NCI-H2196 (cell line): Measurements from ENCODE around the gene HERC3.
"Not testable (repeated sequence)": the region's sequence is repeated elsewhere in the genome, so short reads cannot be mapped to it uniquely, and the experiment has no call there.

Experiments used
- DNase-seq: peaks from one replicate; lab custom pipeline; 2025; ENCODE audit not compliant: unreplicated experiment; lab: John Stamatoyannopoulos, UW

Gene HERC3

GRCh38 chr4:88606832-88607231 is 14.6 kb downstream of the HERC3 start:
- no peak for DNase-seq

GRCh38 chr4:88609387-88609786 is 17.1 kb downstream of the HERC3 start:
- DNase-seq: no peak

GRCh38 chr4:88609794-88610193 is 17.5 kb downstream of the HERC3 start:
- DNase-seq: not testable (repeated sequence)

- DNase-seq: no peak
These were observed 18.5 kb downstream of the HERC3 start for GRCh38 chr4:88610771-88611170.

GRCh38 chr4:88613417-88613875 is 21.2 kb downstream of the HERC3 start:
- DNase-seq: no peak

DNA sequence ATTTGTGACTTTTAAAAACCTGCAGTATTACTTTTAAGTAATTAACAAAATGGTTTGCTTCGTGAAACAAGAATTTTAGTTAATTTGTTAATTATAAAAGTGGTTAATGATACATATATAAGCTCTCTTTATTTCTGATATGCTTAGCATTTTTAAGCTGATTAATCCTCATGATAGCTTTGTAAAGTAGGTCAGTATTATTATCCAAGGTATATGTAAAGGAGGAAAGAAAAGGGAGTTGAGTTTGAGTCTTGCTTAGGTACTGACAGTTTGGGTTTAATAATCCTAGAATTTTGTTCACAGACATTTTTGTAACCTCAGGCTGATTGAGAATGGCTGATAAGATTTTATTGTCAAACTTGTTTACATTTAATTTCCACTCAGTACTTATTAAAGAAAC is 21.8 kb downstream of the HERC3 start:
- no peak for DNase-seq

GRCh38 chr4:88616275-88617150 is 24.2 kb downstream of the HERC3 start:
- no peak for DNase-seq

DNA sequence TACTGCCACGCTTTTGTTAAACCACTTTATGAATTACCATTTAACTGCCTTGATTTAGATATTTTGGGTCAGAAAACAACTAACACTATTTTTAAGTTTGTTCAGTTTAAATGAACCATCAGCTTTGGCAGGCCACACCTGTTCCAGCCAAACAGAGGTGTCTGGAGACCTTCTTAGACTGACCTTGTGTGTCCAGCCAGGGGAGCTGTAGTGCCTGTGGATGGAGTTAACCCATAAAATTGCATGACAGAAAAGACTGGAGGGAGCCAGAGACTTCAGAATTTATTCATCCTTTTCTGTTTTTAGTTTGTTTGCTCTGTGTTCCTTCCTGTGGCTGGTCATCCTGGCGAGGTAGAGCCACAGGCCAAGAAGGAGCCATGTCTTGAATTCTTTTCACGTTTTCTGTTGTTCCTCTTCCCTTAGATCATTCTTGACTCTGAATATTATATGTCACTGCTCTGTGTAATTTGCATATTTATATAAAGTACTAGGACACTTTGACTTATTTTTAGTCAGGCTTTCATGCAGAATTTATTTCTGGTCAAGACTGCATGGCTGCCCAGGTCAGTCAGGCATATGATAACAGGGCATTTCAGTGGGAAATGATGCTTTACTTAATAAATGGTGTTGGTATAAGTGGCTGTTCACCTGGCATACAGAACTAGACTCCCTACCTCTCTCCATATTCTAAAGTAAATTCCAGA is 26.7 kb downstream of the HERC3 start:
- DNase-seq: no peak

GRCh38 chr4:88619971-88620370 is 27.7 kb downstream of the HERC3 start:
- DNase-seq: no peak

DNA sequence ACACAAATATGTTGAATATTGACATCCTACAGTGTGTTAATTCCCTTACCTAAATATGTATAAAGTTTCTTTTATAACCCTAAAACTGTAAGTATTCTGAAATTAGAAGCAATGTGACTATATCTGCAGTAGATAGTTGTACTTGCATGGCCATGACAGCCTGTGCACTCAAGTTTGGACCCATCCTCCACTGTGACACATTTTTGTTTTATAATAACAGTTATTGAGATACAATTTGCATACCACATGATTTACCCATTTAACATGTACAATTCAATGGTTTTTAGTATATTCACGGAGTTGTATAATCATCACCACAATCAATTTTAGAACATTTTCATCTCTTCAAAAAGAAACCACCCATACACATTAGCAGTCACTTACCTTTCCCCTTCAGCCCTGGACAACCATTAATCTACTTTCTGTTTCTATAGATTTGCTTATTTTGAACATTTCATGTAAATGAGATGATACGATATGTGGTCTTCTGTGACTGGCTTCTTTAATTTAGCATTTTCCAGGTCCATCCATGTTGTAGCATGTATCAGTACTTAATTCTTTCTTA is 29.6 kb downstream of the HERC3 start:
- no peak for DNase-seq

- no peak for DNase-seq
These were observed 30.8 kb downstream of the HERC3 start for GRCh38 chr4:88623097-88623496.

DNA sequence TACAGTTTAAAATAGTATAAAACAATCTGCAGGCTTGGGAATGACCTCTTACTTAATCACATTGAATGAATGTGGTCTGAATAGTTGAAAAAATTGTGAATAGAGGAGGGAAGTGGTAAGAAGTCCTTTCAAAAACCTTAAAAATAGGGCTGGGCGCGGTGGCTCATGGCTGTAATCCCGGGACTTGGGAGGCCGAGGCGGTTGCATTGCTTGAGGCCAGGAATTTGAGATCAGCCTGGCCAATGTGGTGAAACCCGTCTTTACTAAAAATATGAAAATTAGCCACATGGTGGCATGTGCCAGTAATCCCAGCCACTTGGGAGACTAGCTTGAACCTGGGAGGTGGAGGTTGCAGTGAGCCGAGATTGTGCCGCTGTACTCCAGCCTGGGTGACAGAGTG is 36.5 kb downstream of the HERC3 start:
- DNase-seq: no peak

DNA sequence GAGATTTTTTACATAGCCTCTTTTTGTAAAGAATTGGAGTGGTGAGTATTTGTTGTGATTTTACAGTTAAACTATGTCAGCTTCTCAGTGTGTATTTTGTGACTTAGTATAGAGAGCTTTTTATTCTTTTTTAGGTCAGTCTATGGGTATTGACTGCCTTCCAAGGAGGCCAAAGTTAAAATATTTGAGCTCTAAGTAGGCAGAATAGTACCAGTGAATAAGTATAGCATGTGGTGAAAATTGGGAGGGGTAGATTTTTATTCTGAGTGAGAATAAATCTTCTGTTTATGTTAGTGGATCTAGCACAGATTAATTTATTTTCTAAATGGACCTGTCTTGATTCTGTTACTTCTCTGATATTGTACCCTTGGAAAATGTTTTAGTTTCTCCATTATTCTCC is 37.5 kb downstream of the HERC3 start:
- no peak for DNase-seq

DNA sequence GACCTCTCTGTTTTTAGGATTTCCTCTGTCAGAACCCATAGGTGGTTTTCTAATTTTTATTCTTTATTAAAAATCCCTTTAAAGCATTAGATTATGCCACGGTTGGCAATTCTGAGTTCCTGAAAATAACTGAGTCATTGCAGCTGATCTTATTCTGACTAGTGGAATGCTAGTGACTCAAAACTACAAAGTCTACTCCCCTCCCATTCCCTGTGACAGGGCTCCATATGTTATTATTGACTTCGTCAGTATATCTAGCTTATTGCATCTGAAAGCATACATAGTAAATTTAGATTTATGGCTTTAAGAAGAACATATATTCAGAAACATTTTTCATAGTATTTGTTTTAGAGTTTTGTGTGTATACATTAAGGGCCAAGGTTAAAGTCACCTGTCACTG is 38.5 kb downstream of the HERC3 start:
- no peak for DNase-seq

- DNase-seq: no peak
These were observed 51.7 kb downstream of the HERC3 start for GRCh38 chr4:88643932-88644331.

DNA sequence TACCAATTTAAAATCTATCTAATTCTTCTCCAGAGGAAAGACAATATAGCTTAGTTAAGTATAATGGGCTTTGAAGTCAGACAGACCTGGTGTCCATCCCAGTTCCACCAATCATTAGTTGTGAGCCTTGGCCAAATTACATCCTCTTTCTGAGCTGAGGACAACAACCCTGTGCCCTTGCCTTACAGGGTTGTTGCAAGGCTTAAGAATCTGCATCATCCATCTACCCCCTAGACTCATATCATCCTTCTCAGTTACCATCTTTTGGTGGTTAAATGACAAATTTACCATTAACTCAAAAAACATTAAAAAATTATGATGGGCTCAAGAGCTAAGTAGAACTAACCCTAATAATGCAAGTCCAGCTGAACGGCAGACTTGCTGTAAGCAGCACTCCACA is 53.7 kb downstream of the HERC3 start:
- DNase-seq: no peak

DNA sequence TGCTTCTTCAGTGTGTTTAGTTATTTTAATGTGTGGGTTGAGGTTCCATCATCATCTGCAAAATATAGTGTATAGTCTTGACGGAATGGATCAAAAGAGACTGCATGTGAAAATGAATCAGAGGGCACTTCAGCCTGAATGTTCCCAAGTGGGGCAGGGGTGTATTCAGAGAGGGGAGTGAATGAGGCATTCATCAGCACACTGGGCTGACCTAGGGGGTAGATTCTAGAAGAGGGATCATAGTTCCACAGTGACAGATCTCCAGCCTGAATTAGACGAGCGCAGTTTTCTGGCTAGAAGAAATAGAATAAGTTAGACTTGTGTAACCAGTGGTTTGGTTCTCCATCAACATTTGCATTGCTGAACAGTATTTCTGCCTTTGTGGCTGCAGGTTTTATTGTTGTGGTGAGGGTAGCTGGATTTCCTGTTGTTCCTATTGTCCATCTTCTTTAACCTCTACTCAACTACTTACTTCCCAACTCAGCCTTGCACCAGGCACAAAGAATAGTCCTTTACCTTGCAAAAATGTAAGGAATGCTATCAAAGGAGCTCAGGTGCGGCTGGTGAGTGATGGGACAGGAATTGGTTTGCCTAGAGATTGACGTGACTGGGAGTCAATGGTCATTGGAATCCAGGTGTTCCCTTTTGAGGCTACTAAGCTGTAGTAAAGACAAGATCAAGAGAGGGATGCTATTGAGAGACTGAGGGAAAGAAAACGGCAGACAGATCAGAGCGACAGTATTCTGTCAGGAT is 54.4 kb downstream of the HERC3 start:
- DNase-seq: no peak

DNA sequence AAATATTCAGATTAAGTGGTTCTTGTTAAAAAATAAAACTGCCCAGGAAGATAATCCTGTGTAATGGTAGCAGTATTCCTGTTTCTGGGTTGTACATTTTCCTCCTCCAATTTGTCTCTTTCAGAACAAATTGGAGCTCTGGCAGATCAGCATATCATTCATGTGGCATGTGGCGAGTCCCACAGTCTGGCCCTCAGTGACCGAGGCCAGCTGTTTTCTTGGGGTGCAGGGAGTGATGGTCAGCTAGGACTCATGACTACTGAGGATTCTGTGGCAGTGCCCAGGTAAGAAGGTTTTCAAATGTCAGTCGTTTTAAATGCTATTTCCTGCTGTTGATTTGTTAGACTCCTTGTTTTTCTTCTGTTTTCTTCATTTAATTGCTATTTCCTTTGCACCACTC is 57.4 kb downstream of the HERC3 start:
- no peak for DNase-seq

DNA sequence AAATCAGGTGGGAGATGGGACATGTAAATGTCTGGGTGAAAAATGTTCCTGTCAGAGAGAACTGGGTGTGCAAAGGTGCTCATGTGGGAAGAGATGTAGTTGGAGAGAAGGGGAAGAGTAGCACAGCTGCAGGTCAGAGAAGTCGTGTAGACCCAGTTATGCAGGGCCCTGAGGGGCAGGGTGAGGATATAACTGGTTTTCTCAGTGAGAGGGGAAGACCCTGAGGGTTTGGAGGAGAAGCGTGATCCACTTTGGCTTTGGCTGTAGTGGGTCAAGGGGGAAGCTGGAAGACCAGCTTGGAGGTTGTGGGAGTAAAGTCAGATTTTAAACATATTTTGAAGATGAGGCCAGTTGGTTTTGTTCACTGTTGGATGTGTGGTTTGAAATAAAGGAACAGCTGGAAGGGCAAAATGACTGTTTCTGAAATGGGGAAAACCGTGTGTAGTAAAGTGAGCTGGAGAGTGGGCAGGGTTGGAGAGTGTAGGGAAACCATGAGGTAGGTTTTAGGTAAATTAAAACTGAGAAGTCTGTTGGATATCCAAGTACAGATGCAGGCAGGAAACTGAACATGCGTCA is 61.2 kb downstream of the HERC3 start:
- no peak for DNase-seq

- DNase-seq: no peak
These were observed 62.9 kb downstream of the HERC3 start for GRCh38 chr4:88655226-88655625.
